CD4-positive, alpha-beta T cell treated with Interleukin-10 for 1 hour (primary cell): ENCODE data around the gene GPNMB.
"Not testable (repeated sequence)": the region's sequence is repeated elsewhere in the genome, so short reads cannot be mapped to it uniquely, and the experiment has no call there.

Experiments
- DNase-seq: peaks from one replicate; pipeline ENCODE4 v3.0.0-alpha.2; 2020

The GPNMB gene

DNA sequence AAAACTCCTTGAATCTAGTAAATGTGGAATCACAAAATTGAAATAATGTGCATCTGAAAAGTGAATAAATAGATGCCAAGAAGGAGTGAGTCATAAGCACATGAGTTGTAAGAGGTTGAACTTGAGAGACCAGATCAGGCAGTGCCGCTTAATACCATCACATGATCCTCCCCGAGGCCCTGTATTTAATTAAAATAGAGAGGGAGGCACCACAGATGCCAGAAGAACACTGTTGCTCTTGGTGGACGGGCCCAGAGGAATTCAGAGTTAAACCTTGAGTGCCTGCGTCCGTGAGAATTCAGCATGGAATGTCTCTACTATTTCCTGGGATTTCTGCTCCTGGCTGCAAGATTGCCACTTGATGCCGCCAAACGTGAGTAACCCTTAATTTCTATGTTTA is at the start of gene GPNMB:
GPNMB (plus strand) TSS at position 221 of the 400 bp plus-strand sequence; CDS start at position 304, 83 bp downstream.
- DNase-seq: no peak

DNA sequence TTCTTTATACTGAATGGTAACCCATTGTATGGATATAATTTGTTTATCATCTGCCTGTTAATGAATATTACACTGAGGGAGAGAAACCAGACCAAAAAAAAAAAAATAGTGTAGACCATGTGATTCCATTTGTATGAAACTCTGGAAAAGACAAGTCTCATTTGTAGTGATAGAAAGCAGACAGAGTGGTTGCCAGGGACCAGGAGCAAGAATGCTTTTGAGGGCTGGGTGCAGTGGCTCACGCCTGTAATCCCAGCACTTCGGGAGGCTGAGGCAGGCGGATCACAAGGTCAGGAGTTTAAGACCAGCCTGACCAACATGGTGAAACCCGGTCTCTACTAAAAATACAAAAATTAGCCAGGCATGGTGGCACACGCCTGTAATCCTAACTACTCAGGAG is 48.8 kb upstream of the GPNMB start:
- not testable (repeated sequence) for DNase-seq

DNA sequence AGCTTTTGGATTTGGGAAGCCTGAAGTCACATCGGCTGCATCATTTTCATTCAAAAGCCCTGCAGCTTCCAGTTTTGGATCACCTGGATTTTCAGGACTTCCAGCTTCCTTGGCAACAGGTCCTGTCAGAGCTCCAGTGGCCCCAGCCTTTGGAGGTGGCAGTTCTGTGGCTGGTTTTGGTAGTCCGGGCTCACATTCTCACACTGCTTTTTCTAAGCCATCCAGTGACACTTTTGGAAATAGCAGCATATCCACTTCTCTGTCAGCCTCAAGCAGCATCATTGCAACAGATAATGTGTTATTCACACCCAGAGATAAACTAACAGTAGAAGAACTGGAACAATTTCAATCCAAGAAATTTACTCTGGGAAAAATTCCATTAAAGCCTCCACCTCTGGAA is 46.2 kb upstream of the GPNMB start:
- no peak for DNase-seq

- no peak for DNase-seq
These were observed 42.3 kb upstream of the GPNMB start for GRCh38 chr7:23204241-23204640.

GRCh38 chr7:23205577-23205908 is 41.0 kb upstream of the GPNMB start:
- no peak for DNase-seq

GRCh38 chr7:23205909-23206767 is 40.4 kb upstream of the GPNMB start:
- no peak for DNase-seq

GRCh38 chr7:23207021-23207420 is 39.6 kb upstream of the GPNMB start:
- no peak for DNase-seq

- no peak for DNase-seq
These were observed 38.7 kb upstream of the GPNMB start for GRCh38 chr7:23207884-23208283.

GRCh38 chr7:23208316-23208715 is 38.3 kb upstream of the GPNMB start:
- no peak for DNase-seq

DNA sequence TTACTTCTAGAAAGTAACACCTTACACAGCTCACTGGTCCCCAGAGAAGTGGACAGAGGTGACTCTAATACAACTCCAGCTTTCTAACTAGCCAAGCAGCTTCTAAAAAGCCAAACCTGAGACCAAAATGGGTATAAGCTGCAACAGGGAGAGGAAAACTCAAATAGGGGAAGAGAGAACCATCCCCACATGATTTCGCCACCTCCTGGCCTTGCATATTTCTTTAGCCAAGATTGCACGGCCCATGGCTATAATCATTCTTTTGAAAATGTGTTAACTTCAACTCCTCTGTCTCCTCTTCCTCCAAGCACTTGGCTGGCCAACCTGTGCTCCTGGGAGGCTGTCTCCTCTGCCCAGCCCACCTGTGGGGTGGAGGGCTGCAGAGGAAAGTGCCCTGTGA is 36.1 kb upstream of the GPNMB start:
- DNase-seq: no peak

GRCh38 chr7:23211589-23211988 is 35.0 kb upstream of the GPNMB start:
- no peak for DNase-seq

DNA sequence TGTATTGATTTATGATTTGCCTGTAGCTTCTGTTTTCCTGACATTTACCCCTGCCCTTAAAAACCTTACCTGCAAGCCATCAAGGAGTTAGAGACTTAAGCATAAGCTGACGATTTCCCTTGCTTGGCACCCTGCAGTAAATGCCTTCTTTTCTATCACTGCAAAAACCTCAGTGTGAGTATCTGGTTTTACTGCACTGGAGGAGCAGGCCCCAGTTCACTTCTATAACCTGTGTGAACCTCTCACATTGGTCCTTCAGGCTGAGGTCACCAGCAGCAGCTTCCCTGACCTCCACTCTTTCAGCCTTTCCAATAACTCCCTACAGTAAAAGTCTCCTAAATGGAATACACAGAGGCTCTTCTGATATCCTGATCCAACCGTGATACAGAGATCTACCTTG is 34.2 kb upstream of the GPNMB start:
- DNase-seq: no peak

- no peak for DNase-seq
These were observed 33.7 kb upstream of the GPNMB start for GRCh38 chr7:23212841-23213240.

DNA sequence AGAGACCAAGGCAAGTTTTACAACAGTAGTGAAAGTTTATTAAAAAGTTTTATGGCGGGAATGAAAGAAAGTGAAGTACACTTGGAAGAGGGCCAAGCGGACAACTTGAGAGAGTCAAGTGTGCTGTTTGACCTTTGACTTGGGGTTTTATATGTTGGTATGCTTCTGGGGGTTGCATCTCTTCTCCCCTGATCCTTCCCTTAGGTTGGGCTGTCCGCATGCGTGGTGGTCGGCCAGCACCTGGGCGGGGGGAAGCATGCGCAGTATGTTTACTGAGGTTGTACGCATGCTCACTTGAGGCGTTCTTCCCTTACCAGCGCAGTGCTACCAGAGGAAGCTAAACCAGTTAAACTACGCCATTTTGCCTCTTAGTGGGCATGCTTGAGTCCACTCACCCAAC is 32.8 kb upstream of the GPNMB start:
- DNase-seq: no peak

DNA sequence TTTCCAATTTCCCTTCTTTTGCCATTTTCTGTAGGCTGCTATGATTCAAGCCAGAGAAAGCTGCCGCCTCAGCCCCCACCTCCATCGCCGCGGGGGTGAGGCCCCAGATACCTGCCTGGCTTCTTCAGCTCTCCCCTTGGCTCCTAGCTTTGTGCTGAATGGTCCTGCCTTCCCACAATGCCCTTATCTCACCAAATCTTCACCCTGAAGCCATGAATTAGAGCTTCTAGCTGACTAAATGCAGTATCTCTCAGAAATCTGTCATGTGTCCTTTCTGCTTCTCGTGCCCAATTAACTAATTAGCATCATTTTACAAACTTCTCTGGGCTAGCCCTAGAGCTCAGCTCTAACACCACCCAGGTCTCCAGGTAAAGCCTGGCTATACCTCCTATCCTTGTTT is 32.2 kb upstream of the GPNMB start:
- DNase-seq: no peak

- no peak for DNase-seq
These were observed 31.6 kb upstream of the GPNMB start for GRCh38 chr7:23214938-23215337.

DNA sequence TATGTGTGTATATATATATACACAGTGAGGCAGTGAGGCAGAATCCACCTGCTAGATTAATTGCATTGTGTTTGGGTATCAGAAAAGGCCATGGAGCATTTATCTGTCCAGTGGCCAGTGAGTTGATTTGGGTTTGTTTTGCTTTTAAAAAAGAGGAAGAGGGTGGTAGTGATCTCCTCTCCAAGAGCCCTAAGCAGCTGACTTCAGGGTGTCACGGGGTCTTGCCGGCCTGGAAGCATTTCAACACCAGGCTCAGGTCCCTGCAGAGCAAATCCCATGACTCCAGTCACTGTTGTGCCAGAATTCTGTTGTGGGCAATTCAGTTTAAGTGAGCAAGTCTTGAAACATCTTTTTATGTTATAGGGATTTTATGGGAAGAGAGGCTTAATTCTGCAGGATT is 30.6 kb upstream of the GPNMB start:
- no peak for DNase-seq

DNA sequence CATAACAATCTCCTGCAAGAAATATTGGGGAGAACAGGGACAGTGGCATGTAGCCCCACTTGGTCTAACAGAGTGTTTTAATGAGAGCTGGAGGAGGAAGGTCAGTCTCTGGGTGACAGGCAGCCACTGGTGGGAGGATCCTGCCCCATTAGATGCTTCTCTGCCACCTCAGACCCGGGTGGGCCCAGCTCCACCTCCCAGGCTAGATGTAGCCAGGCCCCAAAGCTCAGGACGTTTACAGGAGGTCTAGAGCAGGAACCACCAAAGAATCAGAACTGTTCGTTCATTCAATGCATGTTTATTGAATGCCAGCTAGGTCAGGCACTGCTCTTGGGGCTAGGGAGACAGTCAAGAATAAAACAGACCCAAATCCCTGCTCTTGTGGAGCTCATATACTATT is 28.4 kb upstream of the GPNMB start:
- no peak for DNase-seq

GRCh38 chr7:23220690-23221305 is 25.8 kb upstream of the GPNMB start:
- no peak for DNase-seq

- no peak for DNase-seq
These were observed 24.0 kb upstream of the GPNMB start for GRCh38 chr7:23222439-23223030.

GRCh38 chr7:23224364-23224763 is 22.2 kb upstream of the GPNMB start:
- not testable (repeated sequence) for DNase-seq

GRCh38 chr7:23226844-23227450 is 19.6 kb upstream of the GPNMB start:
- DNase-seq: no peak

DNA sequence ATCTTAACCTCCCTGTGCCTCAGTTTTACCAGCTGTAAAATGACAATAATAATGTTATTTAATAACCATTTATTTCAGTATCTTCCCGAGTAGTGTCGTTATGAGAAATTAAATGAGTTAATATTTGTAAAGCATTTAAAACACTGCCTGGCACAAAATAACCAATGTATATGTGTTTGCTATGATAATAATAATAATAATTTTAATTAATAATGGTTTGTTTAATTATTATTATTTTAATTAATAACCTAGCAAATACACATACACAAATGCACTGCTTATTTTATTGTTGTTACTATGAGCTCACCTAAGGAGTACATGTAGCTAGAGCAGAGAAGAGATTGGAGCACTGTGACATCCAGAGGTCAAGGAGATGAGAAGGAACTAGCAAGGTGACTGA is 18.2 kb upstream of the GPNMB start:
- DNase-seq: no peak

DNA sequence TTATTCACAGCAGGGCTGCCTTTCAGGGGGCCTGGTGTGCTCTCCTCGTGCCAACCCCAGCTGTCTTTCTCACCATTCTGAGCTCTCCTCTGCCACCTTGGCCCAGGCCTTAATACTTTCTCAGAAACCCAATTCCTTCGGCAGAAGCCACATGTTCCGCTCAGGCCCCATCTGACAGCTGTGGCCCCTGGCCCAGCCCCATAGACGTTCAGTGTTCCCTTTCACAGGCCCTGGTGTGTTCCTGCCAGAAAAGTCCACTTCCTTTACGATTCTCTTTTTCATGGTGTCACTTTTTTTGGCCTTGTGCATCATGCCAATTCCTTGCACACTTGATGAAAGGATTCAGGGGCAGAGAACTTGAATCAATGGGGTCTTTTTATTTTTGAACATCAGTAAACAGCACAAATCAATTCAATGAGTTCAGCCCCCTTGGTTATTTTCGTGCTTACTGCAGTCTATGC is 15.9 kb upstream of the GPNMB start:
- no peak for DNase-seq
